NCI-H460 (cell line): ENCODE results near the gene GHRH. TPM values are rescaled to one million over a fixed set of nuclear protein-coding genes. Genes with fewer than 3 reads are reported as not detected.
A peak's percentile ranks its signal among the peaks of the same experiment; 100 is the strongest.

Source experiments
- DNase-seq: peaks from one replicate; pipeline ENCODE4 v3.0.0-alpha.2; 2016; ENCODE audit warnings: low read depth; ENCODE audit errors: extremely low read depth
- polyA plus RNA-seq: library from polyadenylated mRNA; depleted of rRNA; stranded (reverse); fragments of >200 nt; gene quantifications from 2 replicates; pipeline ENCODE4 v1.2.3, GENCODE V29; 2014; cell fraction: nucleus; rRNA removed
- total RNA-seq: library from RNA; depleted of rRNA; stranded (reverse); fragments of >200 nt; shearing (Covaris generic); gene quantifications from 2 replicates; pipeline ENCODE4 v1.2.3, GENCODE V29; 2014; rRNA removed

Gene GHRH
- not detected in 2 replicates for total RNA-seq
- polyA plus RNA-seq: not detected in 2 replicates

GRCh38 chr20:37261714-37262113 is at the start of gene GHRH:
Gene GHRH, minus strand, starts transcription at chr20:37261814. Its CDS starts 4,925 bp downstream, at chr20:37256889.
- DNase-seq: no peak

GRCh38 chr20:37310951-37311350 is 49.3 kb upstream of the GHRH start:
- no peak for DNase-seq

DNA sequence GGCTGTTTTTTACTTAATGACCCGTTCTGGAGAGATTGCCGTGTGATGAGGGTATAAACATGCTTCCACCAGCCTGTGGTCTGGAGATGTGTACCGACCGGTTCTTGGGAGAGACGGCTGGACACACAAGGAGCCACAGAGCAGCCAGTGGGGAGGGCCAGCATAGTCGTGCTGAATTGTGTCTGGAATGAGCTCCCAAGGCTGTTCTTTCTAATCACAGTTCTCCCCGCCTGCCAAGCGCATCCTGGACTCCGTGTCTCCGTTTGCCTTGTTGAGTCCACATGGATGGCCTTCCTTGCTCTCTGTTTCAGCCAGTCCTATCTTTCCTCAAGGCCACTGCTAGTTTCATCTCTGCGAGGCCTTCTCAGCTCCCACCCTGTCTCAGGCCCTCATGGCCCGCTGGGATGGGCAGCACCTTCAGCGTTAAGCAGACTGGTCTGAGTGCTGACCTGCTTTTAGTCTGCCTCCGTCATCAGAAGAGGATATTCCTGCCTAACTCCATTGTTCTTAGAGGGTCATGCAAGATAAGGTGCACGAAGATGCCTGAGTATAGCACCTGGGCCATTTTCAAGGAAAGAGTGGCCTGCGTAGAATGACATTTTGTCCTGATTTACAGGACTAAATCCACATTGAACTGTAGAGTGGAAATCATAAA is 48.4 kb upstream of the GHRH start:
- DNase-seq: no peak

- DNase-seq: no peak
Measured at GRCh38 chr20:37309290-37309689, 47.7 kb upstream of the GHRH start.

GRCh38 chr20:37308086-37309050 is 46.8 kb upstream of the GHRH start:
- DNase-seq: no peak

DNA sequence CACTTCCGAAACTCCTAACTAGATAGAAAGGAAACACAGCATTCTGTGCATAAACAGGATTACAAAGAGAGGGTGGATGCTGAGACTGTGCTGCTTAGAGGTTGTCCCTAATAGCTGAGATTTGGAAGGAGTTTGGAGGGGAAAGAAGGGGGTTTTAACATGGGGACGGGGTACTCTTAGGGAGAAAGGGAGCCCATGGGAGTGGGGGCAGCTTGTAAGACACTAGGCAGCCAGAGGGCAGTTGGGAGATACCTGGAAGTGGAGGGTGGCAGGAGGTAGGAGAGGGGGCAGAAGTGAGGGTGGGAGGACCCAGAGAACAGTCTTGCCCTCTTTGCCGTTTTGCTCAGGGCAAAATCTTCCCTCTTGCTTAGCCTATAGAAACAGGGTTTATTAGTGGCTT is 44.2 kb upstream of the GHRH start:
- DNase-seq: no peak

- no peak for DNase-seq
Measured at GRCh38 chr20:37305079-37305478, 43.5 kb upstream of the GHRH start.

DNA sequence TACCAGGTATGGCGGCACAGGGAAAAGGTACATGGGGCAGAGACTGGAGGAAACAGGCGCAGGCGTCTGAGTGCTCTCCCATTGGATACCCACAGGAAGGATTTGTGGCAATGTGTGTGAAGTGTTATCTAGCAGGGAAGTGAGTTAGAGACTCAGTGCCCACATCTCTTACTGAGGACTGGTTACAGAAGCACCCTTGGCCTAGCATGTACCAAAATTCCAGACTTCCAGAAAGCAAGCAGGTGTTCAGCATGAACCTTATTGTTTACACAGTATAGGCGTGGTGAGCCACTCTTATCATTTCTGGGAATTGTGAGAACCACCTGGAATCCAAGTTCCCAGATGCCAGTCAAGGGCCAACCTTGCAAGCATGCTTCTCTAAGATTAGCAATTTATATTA is 42.0 kb upstream of the GHRH start:
- no peak for DNase-seq

- DNase-seq: no peak
Measured at GRCh38 chr20:37302981-37303380, 41.4 kb upstream of the GHRH start.

DNA sequence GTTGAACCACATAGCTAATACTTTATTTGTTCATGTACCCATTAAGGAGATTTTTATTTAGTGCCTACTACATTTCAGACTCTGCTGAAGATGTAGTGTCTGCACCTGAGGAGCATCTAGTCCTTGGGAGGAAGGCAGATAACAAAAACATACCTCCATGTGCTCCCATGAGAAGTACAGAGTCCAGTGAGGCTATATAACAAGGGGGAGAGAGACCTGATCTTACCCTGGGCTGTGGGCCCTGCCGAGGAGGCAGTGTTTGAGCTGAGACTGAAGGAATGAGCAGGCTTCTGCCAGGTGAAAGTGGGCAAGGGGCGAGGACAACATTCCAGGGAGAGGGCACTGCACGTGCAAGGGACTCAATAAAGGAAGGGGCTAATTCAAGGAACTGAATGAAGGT is 39.9 kb upstream of the GHRH start:
- DNase-seq: no peak

DNA sequence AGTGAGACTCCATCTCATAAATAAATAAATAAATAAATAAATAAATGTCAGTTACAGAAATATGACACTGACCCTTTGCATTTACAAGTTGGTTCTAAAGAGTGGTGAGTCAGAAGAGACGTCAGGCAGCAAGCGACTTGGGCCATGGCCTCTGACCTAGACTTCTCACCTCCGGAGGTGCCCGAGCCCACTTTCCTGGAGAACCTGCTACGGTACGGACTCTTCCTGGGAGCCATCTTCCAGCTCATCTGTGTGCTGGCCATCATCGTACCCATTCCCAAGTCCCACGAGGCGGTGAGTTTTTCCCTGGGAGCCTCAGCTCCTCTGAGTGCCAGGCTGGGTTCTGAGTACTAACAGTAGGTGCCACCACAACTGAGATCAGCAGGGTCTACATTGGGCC is 39.5 kb upstream of the GHRH start:
- DNase-seq: no peak

GRCh38 chr20:37299718-37300528 is 38.3 kb upstream of the GHRH start:
- DNase-seq: no peak

DNA sequence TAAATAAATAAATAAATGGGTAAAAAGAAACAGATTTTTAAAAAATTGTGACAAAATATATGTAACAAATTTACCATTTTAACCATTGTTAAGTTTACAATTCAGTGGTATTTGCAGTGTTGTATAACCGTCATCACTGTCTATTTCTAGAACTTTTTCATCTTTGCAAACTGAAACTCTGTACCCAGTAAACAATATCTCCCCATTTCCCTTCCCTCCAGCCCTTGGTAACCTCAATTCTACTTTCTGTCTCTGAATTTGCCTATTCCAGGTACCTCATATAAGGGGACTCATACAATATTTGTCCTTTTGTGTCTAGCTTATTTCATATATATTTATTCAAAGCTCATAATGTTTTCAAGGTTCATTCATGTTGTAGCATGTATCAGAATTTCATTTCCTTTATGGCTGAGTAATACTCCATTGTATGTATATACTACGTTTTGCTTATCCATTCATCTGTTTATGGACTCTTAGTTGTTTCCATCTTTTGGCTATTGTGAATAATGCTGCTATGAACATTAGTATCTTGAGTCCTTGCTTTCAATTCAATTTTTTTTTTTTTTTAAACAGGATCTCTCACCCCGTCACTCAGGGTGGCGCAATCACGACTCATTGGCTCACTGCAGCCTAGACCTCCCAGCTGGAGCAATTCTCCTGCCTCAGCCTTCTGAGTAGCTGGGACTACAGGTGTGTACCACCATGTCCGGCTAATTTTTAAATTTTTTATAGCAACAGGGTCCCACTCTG is 36.8 kb upstream of the GHRH start:
- peak; percentile 42 for DNase-seq

GRCh38 chr20:37297066-37297736 is 35.6 kb upstream of the GHRH start:
- no peak for DNase-seq

GRCh38 chr20:37296371-37296770 is 34.8 kb upstream of the GHRH start:
- DNase-seq: no peak

DNA sequence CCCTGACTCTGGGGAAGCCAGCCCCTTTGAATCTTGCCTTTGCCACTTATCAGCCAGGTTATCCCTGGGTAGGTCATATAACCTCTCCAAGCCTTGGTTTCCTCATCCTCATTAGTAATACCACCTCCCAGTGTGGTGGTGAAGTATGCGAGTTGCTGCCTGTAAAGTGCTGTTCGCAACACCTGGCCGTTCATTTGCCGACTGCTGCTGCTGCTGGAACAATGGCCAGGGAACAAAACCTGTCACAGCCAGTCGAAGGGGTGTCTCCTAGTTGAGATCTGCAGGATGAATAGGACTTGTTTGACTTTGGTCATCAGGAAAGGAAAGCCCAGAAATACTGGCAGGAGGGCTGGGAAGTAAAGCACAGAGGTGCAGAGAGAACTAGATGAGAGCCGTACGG is 34.0 kb upstream of the GHRH start:
- no peak for DNase-seq

DNA sequence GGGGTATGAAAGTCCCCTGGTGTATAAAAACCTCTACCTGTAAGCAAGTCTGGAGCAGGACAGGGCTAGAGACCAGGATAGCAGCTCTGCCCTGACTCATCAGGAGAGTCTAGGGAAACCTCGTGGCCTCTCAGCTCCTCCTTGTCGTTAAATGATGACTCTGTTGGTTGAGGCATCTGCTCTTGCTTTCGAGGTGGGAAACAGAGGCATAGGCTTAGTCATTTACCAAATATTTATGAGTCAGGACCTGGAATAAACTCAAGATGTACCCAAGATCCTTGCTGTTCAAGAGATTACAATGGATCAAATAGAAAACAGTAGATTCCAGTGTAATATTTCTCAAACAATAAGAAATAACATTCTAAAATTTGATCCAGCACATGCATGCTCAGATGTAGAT is 33.4 kb upstream of the GHRH start:
- peak; percentile 83 for DNase-seq

GRCh38 chr20:37294262-37294981 is 32.8 kb upstream of the GHRH start:
- DNase-seq: peak; percentile 39
